HK-2 (cell line): ENCODE results near the gene EVA1C.
"Not testable (repeated sequence)": the region's sequence is repeated elsewhere in the genome, so short reads cannot be mapped to it uniquely, and the experiment has no call there.

Experiments used
- DNase-seq: peaks from one replicate; pipeline ENCODE4 v3.0.0-alpha.2; 2018; ENCODE audit not compliant: unreplicated experiment

The EVA1C gene

GRCh38 chr21:32424674-32425073 is 12.2 kb downstream of the EVA1C start:
- no peak for DNase-seq

GRCh38 chr21:32425628-32426027 is 13.1 kb downstream of the EVA1C start:
- DNase-seq, result no peak

GRCh38 chr21:32426066-32426465 is 13.6 kb downstream of the EVA1C start:
- no peak for DNase-seq

- no peak for DNase-seq
Measured at GRCh38 chr21:32426592-32427051, 14.1 kb downstream of the EVA1C start.

GRCh38 chr21:32427958-32428623 is 15.6 kb downstream of the EVA1C start:
- no peak for DNase-seq

- DNase-seq, result not testable (repeated sequence)
Measured at GRCh38 chr21:32432982-32433660, 20.6 kb downstream of the EVA1C start.

- no peak for DNase-seq
Measured at GRCh38 chr21:32437729-32438128, 25.2 kb downstream of the EVA1C start.

- DNase-seq, result no peak
Measured at GRCh38 chr21:32442566-32443318, 30.2 kb downstream of the EVA1C start.

- DNase-seq, result no peak
Measured at GRCh38 chr21:32445101-32445500, 32.6 kb downstream of the EVA1C start.

GRCh38 chr21:32446440-32446839 is 33.9 kb downstream of the EVA1C start:
- DNase-seq, result not testable (repeated sequence)

GRCh38 chr21:32447224-32447623 is 34.7 kb downstream of the EVA1C start:
- no peak for DNase-seq

- no peak for DNase-seq
Measured at GRCh38 chr21:32448803-32449594, 36.5 kb downstream of the EVA1C start.

- not testable (repeated sequence) for DNase-seq
Measured at GRCh38 chr21:32450881-32451701, 38.6 kb downstream of the EVA1C start.

- DNase-seq, result not testable (repeated sequence)
Measured at GRCh38 chr21:32452191-32452590, 39.7 kb downstream of the EVA1C start.

- DNase-seq, result no peak
Measured at GRCh38 chr21:32452641-32453040, 40.1 kb downstream of the EVA1C start.

GRCh38 chr21:32455548-32455947 is 43.0 kb downstream of the EVA1C start:
- DNase-seq, result no peak

GRCh38 chr21:32456497-32456918 is 44.0 kb downstream of the EVA1C start:
- DNase-seq, result no peak

GRCh38 chr21:32457360-32457840 is 44.9 kb downstream of the EVA1C start:
- DNase-seq, result peak; percentile 6

- no peak for DNase-seq
Measured at GRCh38 chr21:32457962-32458361, 45.5 kb downstream of the EVA1C start.

GRCh38 chr21:32459972-32460371 is 47.5 kb downstream of the EVA1C start:
- no peak for DNase-seq

- no peak for DNase-seq
Measured at GRCh38 chr21:32461503-32461902, 49.0 kb downstream of the EVA1C start.
